NK-92 treated with Interleukin-12 subunit alpha and Interleukin-12 subunit beta, amount 100 ng/mL, for 24 hours (cell line): ENCODE data around the gene DYNLRB1.
"Not testable (repeated sequence)": the region's sequence is repeated elsewhere in the genome, so short reads cannot be mapped to it uniquely, and the experiment has no call there.

Experiments used
- DNase-seq: peaks from one replicate; lab custom pipeline; 2025; lab: John Stamatoyannopoulos, UW

Gene DYNLRB1

DNA sequence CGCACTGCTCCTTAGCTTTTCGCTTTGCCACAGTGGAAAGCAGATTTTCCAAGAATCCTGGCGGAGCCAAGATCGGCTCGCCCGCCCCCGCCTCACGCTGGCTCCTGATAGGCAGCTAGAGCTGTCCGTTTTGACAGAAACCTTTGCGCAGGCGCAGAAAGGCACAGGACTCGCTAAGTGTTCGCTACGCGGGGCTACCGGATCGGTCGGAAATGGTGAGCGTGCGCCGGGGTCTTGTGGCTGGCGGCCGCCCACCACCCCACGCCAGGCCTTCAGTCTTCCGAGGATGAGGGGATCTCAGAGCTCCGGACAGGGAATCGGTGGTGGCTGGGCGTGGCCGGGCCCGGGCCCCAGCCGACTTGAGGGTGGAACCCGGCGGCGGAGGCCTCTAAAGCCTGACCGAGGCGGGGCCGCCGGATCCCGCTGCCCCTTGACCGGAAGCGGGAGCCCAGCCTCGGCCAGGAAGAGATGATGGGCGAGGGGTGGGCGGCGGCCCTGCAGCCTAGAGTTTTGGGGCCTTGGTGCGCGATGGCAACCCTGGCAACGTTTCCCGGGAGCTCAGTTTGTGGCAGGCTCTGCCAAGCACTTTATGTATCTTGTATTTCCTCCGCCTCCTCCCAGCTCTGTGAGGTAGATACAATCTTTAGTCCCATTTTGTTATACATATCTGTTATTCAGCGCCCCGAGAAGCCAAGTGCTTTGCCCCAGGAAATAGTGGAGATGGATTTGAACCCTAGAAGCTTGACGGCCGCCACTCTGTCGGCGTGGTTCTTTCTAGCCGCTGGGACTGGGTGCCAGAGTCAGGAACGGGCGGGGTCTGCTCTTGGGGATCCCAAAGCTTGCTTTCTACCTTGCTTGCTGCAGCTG lies at the start of gene DYNLRB1:
Gene DYNLRB1 (plus strand): TSS at position 176 of the 867 bp plus-strand sequence. CDS start 37 bp downstream, at position 213.
- peak; percentile 94 for DNase-seq

- DNase-seq = no peak
These were observed 47.3 kb upstream of the DYNLRB1 start for GRCh38 chr20:34468951-34469350.

DNA sequence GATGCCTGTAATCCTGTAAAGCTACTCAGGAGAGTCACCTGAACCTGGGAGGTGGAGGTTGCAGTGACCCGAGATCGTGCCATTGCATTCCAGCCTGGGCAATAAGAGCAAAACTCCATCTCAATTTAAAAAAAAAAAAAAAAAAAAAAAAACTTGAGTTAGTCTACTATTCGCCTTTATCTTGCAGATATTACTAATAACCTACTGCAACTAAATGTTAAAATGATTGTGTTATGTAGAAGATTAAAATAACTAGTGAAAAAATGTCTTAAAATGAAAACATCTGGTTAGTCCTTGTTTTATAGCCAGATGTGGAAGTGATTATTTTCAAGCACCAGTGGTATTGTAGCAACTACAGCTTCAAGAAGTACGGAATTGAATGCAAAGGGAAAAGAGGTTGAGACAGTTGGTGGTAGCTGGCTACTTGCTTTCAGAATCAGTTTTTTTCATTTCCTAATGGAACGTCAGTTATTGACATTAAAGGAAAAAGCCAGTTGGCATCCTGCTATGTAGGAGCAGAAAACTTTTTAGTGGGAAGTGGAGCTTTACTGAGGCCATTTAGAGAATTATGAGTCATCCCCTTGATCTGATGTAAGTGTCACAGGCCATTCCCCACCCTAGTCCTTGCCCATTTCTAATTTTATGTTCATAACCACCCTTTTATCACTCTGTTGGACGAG lies 43.8 kb upstream of the DYNLRB1 start:
- no peak for DNase-seq

- DNase-seq = no peak
These were observed 42.8 kb upstream of the DYNLRB1 start for GRCh38 chr20:34473262-34473883.

- no peak for DNase-seq
These were observed 40.1 kb upstream of the DYNLRB1 start for GRCh38 chr20:34475979-34476736.

GRCh38 chr20:34479627-34480026 lies 36.6 kb upstream of the DYNLRB1 start:
- no peak for DNase-seq

- DNase-seq = not testable (repeated sequence)
These were observed 34.1 kb upstream of the DYNLRB1 start for GRCh38 chr20:34482154-34482553.

DNA sequence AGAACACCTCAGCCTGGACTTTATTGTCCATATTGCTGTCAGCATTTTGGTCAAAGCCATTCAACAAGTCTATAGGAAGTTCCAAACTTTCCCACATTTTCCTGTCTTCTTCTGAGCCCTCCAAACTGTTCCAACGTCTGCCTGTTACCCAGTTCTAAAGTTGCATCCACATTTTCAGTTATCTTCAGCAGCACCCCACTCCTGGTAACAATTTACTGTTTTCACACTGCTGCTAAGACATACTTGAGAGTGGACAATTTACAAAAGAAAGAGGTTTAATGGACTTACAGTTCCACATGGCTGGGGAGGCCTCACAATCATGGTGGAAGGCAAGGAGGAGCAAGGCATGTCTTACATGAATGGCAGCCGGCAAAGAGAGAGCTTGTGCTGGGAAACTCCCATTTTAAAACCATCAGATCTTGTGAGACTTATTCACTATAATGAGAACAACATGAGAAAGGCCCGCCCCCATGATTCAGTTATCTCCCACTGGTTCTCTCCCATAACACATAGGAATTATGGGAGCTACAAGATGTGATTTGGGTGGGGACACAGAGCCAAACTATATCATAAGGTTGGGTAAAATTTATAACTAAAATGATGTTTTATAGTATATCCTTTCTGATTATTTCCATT lies 32.5 kb upstream of the DYNLRB1 start:
- not testable (repeated sequence) for DNase-seq

- DNase-seq = no peak
These were observed 31.1 kb upstream of the DYNLRB1 start for GRCh38 chr20:34485068-34485634.

DNA sequence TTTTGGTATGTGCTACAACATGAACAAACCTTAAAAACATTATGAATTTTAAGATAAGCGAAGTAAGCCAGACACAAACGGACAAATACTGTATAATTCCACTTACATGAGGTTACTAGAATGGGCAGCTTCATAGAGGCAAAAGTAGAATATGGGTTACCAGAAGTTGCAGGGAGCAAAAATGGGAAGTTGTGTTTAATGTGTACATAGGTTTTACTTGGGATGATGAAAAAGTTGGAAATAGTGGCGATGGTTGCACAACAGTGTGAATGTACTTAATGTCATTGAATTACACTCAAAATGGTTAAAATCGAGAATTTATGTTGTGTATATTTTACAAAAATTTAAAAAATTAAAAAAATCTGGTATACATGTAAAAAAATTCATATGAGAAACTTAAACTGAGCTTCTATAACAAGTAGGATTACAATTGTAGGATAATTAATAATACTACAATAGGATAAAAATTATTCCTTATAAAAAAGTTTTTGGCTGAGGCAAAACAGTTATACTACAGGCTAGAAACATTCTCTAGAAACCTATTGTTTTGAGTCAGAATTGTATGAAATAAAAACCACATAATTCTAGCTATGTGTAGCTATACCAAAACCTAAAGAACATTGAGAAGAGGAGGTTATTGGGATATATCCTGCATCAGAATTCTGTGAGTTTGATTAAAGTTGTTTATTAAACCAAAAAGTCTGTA lies 24.8 kb upstream of the DYNLRB1 start:
- DNase-seq = no peak

DNA sequence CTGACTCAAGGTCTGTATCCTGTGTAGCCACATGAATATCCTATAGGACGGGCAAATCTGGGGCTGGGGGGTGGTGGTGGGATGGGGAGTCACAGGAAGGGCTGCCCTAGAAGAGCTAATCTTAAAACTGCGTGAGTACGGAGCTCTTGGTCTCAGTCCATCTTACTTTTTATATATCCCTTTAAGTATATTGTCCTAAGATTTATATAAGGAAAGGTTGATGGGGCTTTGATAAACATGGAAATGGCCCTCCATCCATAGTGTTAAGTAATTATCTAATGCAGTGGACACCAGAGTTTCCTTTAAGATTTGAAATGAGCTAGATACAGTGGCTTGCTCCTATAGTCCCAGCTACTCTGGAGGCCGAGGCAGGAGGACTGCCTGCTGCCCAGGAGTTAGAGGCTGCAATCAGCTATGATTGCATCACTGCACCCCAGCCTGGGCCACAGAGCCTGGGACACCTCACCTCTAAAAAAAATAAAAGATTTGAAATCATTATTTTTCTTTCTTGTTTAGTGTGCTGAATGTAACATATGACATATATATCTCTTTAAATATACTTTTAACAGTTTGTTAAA lies 24.2 kb upstream of the DYNLRB1 start:
- no peak for DNase-seq

GRCh38 chr20:34493646-34494045 lies 22.6 kb upstream of the DYNLRB1 start:
- DNase-seq = no peak

DNA sequence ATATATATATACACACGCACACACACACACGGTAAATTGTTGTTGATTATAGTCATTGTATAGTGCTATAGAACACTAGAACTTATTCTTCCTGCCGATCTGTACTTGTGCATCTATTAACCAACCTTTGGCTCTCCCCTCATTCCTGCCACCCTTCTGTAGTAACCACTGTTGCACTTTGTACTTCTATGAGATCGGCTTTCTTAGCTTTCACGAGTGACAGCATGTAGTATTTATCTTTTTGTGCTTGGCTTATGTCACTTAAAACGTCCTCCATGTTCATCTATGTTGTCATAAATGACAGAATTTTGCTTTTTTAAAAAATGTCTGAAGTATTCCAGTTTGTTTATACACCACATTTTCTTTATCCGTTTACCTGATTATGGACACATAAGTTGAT lies 20.9 kb upstream of the DYNLRB1 start:
- no peak for DNase-seq

GRCh38 chr20:34495916-34496315 lies 20.3 kb upstream of the DYNLRB1 start:
- no peak for DNase-seq

DNA sequence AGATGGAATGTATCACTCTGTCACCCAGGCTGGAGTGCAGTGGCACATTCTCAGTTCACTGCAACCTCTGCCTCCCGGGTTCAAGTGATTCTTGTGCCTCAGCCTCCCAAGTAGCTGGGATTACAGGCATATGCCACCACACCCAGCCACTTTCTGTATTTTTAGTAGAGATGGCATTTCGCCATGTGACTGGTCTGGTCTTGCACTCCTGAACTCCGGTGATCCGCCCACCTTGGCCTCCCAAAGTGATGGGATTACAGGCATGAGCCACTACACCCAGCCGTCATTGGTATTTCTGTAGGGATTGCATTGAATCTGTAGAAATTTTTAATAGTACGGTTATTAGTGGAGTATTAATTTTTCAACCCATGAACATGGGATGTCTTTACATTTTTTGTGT lies 18.6 kb upstream of the DYNLRB1 start:
- DNase-seq = not testable (repeated sequence)

- no peak for DNase-seq
These were observed 15.4 kb upstream of the DYNLRB1 start for GRCh38 chr20:34500823-34501222.

GRCh38 chr20:34506480-34506879 lies 9.7 kb upstream of the DYNLRB1 start:
- no peak for DNase-seq

DNA sequence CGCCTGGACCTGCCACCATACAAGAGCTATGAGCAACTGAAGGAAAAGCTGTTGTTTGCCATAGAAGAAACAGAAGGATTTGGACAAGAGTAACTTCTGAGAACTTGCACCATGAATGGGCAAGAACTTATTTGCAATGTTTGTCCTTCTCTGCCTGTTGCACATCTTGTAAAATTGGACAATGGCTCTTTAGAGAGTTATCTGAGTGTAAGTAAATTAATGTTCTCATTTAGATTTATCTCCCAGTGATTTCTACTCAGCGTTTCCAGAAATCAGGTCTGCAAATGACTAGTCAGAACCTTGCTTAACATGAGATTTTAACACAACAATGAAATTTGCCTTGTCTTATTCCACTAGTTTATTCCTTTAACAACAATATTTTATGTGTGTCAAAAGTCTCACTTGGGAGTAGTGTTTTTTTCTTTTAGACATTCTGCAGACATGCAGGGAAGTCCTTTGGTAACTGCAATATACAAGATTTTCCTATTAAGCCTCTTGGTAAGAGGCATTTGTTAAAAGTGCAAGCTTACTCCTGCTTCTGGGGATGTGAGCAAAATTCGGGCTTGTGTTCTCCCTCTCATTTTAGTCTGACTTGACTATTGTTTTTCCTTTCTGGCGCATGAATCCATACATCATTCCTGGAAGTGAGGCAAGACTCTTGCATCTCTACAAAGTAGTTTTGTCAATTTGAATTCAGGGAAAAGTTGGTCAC lies 8.4 kb upstream of the DYNLRB1 start:
- no peak for DNase-seq

- no peak for DNase-seq
These were observed 5.6 kb upstream of the DYNLRB1 start for GRCh38 chr20:34510575-34510974.

DNA sequence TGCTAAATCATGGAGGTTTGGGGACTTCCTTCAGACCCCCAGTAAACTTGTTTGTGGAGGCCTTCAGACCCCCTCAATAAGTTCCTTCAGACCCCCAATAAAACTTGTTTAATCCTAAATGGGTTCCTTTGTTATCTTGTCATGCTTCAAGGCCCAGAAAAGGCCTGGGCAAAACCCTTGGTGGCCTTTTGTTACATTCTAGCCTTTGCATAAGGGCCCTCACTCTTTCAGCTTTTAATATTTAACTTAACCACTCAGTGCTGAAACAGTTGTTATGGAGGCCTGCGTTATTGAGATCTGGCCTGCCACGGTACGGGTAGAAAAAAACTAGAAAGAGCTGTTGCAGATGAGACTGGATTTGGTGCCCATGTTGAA lies 4.3 kb upstream of the DYNLRB1 start:
- no peak for DNase-seq
